Measurements from ENCODE around the gene GSG1L2. TPM values are rescaled to one million over a fixed set of nuclear protein-coding genes. Genes with fewer than 3 reads are reported as not detected.

GSG1L2 gene
- total and polyA plus RNA-seq, 2 experiments from 2014 or later: not detected

DNA sequence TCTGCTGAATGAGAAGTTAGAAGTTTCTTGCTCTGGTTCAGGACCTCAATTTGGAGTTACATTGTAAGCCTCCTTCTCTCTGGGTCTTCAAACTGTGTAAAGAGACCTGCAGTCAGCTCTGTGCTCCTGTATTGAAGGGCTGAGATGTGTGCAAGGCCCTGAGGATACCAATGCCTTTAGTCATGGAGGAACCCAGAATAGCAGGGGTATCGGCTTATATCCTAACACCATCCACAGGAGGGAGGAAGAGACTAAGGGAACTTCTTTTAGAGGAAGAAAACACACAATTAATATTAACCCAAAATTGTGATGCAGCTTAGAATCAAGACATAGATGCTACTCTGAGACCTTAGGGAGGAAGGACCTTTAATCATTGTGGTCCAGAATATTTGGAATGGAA is 40.3 kb upstream of the GSG1L2 start:
- H4K20me1 ChIP-seq (ENCODE audit: insufficient read depth, poor library complexity, severe bottlenecking): no peaks in the 10 kb centered on the region
- 80% methylated on average over 1 of the region's 1 CpG for WGBS (ENCODE audit: low lambda C conversion rate, missing lambda C conversion rate)

DNA sequence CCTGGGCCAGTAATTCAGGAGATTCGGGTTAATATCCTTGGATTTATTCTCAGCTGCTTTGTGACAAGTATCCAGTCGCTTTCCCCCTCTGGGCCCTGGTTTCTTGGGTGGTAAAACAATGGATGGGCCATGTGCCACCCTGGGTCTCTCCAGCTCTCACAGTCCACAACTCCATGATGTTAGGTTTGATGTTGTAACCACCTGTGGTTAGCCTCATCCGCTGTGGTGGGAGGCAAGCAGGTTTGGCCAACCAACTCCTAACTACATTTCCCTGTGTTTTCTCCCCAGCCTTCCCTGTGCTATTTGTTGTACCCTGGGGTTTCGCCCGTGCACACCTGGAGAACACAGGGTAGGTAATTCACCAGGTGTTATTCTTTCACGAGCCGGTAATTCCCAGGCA is 39.0 kb upstream of the GSG1L2 start:
- WGBS (ENCODE audit: low lambda C conversion rate, missing lambda C conversion rate): 92% methylated on average over 7 of the region's 7 CpGs
- H3K4me3 ChIP-seq: no peak overlapping the region
- no peaks in the 10 kb centered on the region for H4K20me1 ChIP-seq (ENCODE audit: insufficient read depth, poor library complexity, severe bottlenecking)
- no peak overlapping the region for H2AFZ ChIP-seq
- H3K36me3 ChIP-seq (replicated peaks; ENCODE audit: insufficient read depth, low read depth): no peaks in the 10 kb centered on the region
- H3K4me2 ChIP-seq: no peak overlapping the region
- H3K27me3 ChIP-seq: no peaks in the 10 kb centered on the region
- no peak for DNase-seq (ENCODE audit: low spot score)
- no peaks in the 10 kb centered on the region for H3K4me1 ChIP-seq (ENCODE audit: insufficient read depth)
- no peak overlapping the region for H3K27ac ChIP-seq
- TF ChIP-seq, protein P1, sequence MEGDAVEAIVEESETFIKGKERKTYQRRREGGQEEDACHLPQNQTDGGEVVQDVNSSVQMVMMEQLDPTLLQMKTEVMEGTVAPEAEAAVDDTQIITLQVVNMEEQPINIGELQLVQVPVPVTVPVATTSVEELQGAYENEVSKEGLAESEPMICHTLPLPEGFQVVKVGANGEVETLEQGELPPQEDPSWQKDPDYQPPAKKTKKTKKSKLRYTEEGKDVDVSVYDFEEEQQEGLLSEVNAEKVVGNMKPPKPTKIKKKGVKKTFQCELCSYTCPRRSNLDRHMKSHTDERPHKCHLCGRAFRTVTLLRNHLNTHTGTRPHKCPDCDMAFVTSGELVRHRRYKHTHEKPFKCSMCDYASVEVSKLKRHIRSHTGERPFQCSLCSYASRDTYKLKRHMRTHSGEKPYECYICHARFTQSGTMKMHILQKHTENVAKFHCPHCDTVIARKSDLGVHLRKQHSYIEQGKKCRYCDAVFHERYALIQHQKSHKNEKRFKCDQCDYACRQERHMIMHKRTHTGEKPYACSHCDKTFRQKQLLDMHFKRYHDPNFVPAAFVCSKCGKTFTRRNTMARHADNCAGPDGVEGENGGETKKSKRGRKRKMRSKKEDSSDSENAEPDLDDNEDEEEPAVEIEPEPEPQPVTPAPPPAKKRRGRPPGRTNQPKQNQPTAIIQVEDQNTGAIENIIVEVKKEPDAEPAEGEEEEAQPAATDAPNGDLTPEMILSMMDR (IDR thresholded peaks at IDR 0.05; ENCODE audit: poor library complexity): no peak
- TF ChIP-seq EZH2 (IDR thresholded peaks at IDR 0.05; ENCODE audit: borderline replicate concordance) (no peak), EZH2phosphoT487 (IDR thresholded peaks at IDR 0.05; ENCODE audit: low read depth, severe bottlenecking, unreplicated experiment) (no peak)
- H3K9me3 ChIP-seq (ENCODE audit: low read depth): no peaks in the 10 kb centered on the region
- H3K9me2 ChIP-seq (replicated peaks; ENCODE audit: insufficient read depth): no peaks in the 10 kb centered on the region
- H3K79me2 ChIP-seq: no peaks in the 10 kb centered on the region

More for the DNA sequence above, 40.3 kb upstream of the GSG1L2 start:
- DNase-seq (ENCODE audit: low spot score): no peak
- H3K4me3 ChIP-seq: no peak overlapping the region
- H3K4me2 ChIP-seq: no peak overlapping the region
- H3K36me3 ChIP-seq (replicated peaks; ENCODE audit: insufficient read depth, low read depth): no peaks in the 10 kb centered on the region
- no peaks in the 10 kb centered on the region for H3K9me3 ChIP-seq (ENCODE audit: low read depth)
- no peak overlapping the region for H3K27ac ChIP-seq
- no peak overlapping the region for H2AFZ ChIP-seq
- TF ChIP-seq EZH2 (IDR thresholded peaks at IDR 0.05; ENCODE audit: borderline replicate concordance): no peak
- TF ChIP-seq EZH2phosphoT487 (IDR thresholded peaks at IDR 0.05; ENCODE audit: low read depth, severe bottlenecking, unreplicated experiment): no peak
- TF ChIP-seq, protein P1 (IDR thresholded peaks at IDR 0.05; ENCODE audit: poor library complexity): no peak
- no peaks in the 10 kb centered on the region for H3K9me2 ChIP-seq (replicated peaks; ENCODE audit: insufficient read depth)
- no peaks in the 10 kb centered on the region for H3K79me2 ChIP-seq
- no peaks in the 10 kb centered on the region for H3K27me3 ChIP-seq
- H3K4me1 ChIP-seq (ENCODE audit: insufficient read depth): no peaks in the 10 kb centered on the region

DNA sequence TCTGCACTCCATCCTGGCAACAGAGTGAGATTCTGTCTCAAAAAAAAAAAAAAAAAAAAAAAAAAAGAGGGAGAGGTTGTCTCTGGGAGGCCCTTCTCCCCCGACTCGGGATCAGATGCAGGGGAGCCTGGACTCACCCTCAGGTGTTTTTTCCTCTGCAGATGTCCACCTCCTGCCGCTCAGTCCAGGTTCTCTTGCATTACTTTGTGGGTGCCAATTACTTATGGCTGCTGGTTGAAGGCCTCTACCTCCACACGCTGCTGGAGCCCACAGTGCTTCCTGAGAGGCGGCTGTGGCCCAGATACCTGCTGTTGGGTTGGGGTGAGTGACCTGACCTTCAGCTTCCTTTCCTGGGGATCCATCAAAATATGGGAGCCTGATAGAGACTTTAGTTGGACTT is 37.9 kb upstream of the GSG1L2 start:
- Histone ChIP-seq H3K4me3 (no peak overlapping the region), H3K9me3 (ENCODE audit: low read depth) (no peaks in the 10 kb centered on the region), H3K27ac (no peak overlapping the region), H3K4me1 (ENCODE audit: insufficient read depth) (no peaks in the 10 kb centered on the region), H4K20me1 (ENCODE audit: insufficient read depth, poor library complexity, severe bottlenecking) (no peaks in the 10 kb centered on the region), H3K9me2 (replicated peaks; ENCODE audit: insufficient read depth) (no peaks in the 10 kb centered on the region), H3K79me2 (no peaks in the 10 kb centered on the region), H2AFZ (no peak overlapping the region), H3K4me2 (no peak overlapping the region), H3K36me3 (replicated peaks; ENCODE audit: insufficient read depth, low read depth) (no peaks in the 10 kb centered on the region), H3K27me3 (no peaks in the 10 kb centered on the region)
- TF ChIP-seq, protein P1 (IDR thresholded peaks at IDR 0.05; ENCODE audit: poor library complexity): no peak
- TF ChIP-seq EZH2phosphoT487 (IDR thresholded peaks at IDR 0.05; ENCODE audit: low read depth, severe bottlenecking, unreplicated experiment): no peak
- TF ChIP-seq EZH2 (IDR thresholded peaks at IDR 0.05; ENCODE audit: borderline replicate concordance): no peak
- DNase-seq (ENCODE audit: low spot score): no peak
- WGBS (ENCODE audit: low lambda C conversion rate, missing lambda C conversion rate): 89% methylated on average over 5 of the region's 5 CpGs

DNA sequence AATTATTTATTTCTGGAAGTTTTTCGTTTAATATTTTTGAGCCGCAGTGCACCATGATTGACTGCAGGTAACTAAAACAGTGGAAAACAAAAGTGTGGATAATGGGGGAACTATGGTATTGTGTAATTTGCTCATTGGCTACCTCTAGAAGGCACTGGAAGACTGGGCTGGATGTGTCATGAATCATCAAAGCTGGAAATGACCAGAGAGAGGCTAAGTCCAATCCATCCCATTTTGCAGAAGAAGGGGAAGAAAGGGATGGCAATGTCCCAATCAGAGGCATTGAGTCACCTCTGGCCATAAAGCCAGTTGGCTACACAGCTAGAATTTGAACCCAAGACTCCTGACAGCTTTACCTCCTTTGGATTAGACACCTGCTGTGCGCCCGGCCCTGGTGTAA is 33.2 kb upstream of the GSG1L2 start:
- H3K4me1 ChIP-seq (ENCODE audit: insufficient read depth): no peaks in the 10 kb centered on the region
- TF ChIP-seq EZH2phosphoT487 (IDR thresholded peaks at IDR 0.05; ENCODE audit: low read depth, severe bottlenecking, unreplicated experiment) (no peak), EZH2 (IDR thresholded peaks at IDR 0.05; ENCODE audit: borderline replicate concordance) (no peak)
- TF ChIP-seq, protein P1 (IDR thresholded peaks at IDR 0.05; ENCODE audit: poor library complexity): no peak

More for the DNA sequence above, 33.2 kb upstream of the GSG1L2 start:
- H3K4me2 ChIP-seq: no peak overlapping the region
- WGBS (ENCODE audit: low lambda C conversion rate, missing lambda C conversion rate): 64% methylated on average over 4 of the region's 4 CpGs
- no peaks in the 10 kb centered on the region for H3K9me3 ChIP-seq (ENCODE audit: low read depth)
- H3K27ac ChIP-seq: no peak overlapping the region
- no peak overlapping the region for H2AFZ ChIP-seq
- no peaks in the 10 kb centered on the region for H3K79me2 ChIP-seq
- DNase-seq (ENCODE audit: low spot score): no peak
- no peaks in the 10 kb centered on the region for H3K27me3 ChIP-seq
- H3K36me3 ChIP-seq (replicated peaks; ENCODE audit: insufficient read depth, low read depth): no peaks in the 10 kb centered on the region
- no peak overlapping the region for H3K4me3 ChIP-seq
- H3K9me2 ChIP-seq (replicated peaks; ENCODE audit: insufficient read depth): no peaks in the 10 kb centered on the region
- H4K20me1 ChIP-seq (ENCODE audit: insufficient read depth, poor library complexity, severe bottlenecking): no peaks in the 10 kb centered on the region

Data from hepatocyte (in vitro differentiated cells).